Fibroblast of skin of left biceps (primary cell): ENCODE data around the gene OTOG.

Experiments used
- DNase-seq, 2 experiments: peaks; one replicate each; pipeline ENCODE4 v3.0.0-alpha.2; 2013; ENCODE audit warnings: low read depth in 2 of 2

OTOG gene

DNA sequence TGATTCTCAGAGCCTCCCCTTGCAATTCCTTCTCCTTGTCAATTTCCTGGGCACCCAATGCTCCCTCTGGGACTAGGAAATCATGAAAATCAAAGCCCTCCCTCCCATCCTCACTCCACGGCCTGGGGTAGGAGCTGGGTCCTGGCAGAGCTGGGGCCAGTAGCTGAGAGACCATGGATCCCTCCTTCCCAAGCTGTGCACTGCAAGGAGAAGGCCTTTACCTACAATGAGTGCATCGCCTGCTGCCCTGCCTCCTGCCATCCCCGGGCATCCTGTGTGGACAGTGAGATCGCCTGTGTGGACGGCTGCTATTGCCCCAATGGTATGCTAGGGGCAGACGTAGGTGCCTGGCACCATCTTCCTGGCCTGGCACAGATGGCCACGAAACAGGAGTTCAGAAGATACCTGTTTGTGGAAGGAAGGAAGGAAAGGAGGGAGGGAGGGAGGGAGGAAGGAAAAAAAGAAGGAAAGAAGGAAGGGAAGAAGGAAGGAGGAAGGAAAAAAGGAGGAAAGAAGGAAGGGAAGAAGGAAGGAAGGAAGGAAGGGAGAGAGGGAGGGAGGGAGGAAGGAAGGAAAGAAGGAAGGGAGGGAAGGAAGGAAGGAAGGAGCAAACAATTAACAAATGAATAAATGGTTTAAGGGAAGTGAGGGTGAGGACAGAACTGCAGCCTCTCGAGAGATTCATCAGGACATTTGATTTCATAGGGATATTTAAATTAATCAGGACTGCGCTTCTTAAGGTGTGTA lies 12.5 kb downstream of the OTOG start:
- no peak for DNase-seq

DNA sequence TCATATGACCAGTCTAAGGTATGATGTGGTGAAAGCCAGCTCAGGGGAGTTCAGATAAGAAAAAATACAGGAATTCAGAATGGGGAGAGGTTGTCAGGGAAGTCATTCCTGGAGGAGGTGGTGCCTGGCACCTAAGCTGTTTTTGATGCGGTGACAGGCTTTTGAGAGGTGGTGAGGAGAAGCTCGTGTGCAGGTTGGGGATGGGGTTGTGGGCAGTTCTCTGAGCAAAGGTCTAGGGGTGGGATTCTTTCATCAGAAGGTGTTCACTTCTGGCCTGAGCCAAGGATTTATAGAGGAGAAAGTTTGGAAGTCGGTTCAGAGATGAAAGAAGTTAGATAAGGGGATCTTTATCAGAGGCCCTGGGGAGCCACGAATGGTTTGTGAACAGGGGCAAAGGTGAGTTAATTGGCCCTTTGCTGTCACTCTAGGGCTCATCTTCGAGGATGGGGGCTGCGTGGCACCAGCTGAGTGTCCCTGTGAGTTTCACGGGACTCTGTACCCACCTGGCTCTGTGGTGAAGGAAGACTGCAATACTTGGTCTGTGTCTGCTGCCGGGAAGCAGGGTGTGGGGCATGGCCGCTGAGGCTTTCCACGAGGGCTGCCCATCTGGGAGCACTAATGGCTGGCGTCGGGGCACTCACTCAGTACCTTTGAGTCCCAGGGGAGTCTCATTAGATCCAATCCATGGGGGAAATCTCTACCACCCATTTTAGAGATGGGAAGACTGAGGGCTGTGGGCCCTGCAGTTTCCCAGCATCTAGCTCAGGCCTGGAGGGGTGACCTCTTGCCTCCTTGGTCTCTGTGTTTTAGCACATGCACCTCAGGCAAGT lies 13.4 kb downstream of the OTOG start:
- DNase-seq = no peak

DNA sequence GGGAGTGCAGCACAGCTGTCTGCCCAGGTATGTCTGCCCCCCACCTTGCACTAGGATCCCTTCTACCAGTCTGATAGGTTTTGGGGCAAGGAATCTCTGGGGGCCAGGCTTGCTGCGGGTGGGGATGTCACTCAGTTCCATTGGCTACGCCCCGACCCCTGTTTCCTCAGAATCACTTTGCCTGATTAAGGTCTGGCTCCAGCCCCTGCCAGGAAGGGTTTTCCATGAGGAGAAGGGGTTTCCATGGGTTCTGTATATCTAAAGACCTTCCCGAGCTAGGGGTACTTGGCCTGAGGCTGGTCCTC lies 14.0 kb downstream of the OTOG start:
- DNase-seq = no peak

DNA sequence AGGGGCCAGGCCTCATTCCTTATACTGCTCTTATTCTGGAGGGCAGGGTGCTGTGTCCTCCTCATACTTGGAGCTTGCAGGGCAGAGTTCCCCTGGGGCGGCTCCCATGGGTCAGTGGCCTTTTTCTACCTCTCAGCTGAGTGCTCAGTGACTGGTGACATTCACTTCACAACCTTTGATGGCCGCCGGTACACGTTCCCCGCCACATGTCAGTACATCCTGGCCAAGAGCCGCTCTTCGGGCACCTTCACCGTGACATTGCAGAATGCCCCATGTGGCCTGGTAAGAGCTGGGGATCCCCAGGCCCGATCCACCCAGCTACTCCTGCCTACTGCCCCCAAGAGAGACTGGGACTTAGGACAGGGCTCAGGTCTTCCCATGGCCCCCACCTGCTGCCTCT lies 14.5 kb downstream of the OTOG start:
- no peak for DNase-seq

DNA sequence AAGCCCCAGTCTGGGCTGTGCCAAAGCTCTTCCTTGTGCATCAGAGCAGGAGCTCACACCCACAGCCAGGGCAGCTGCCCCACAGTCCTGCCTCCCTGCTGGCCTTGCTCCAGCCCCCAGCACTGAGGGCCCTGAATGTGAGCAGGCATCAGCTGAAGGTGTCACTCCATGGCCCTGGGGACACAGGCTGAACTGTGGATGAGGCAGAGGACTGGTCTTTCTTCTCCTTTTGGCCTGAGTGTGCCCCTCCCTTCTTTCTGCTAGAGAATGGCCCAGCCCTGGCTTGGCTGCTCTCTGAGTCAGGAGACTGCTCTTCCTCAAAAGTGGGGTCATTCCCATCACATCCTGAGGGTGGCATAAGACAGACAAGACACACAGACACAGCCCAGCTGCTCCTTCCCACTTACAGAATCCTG lies 16.2 kb downstream of the OTOG start:
- no peak for DNase-seq

DNA sequence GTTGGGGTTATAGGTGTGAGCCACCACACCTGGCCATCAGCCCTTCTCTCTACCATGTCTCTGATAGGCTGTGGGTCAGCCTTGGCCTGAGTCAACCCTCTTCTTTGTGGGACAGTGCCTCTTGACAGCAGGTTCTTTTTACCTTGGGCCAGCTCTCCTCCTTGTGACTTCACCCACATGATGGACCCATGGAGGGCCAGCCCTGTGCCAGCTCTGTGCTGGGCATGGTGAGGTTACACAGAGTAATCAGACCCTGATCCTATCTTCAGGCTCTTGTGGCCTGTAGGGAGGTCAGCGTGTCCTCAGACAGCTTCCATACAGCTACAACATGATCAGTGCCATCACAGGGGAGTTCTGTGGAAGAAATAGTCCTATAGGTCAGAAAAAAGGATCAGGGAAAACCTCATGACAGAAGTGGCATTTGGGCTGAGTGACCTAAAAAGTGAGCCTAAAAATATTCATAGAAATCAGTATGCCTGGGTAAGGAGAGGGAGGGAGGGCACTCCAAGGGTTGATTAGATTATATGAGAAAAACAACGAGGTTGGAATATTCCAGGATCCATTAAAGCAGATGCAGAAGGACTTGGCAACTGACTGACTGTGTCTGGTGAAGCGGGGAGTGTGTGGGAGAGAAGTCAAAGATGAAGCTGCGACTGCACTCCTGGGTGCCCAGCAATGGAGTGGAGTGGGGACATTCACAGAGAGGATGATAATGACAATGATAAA lies 17.1 kb downstream of the OTOG start:
- no peak for DNase-seq

DNA sequence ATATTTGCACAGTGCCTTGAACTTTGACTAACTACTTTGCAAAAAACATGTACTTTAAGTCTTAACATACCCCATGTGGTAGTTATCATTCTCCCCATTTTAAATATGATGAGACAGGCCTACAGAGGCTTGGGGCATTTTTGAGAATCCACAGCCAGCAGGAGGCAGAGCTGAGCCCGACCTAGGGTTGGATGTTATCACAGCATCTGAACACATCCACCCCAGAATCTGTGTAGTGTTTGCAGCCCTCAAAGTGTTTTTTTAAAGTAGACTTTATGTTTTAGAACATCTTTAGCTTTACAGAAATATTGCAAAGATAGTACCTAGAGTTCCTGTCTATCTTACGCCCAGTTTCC lies 17.6 kb downstream of the OTOG start:
- no peak for DNase-seq

DNA sequence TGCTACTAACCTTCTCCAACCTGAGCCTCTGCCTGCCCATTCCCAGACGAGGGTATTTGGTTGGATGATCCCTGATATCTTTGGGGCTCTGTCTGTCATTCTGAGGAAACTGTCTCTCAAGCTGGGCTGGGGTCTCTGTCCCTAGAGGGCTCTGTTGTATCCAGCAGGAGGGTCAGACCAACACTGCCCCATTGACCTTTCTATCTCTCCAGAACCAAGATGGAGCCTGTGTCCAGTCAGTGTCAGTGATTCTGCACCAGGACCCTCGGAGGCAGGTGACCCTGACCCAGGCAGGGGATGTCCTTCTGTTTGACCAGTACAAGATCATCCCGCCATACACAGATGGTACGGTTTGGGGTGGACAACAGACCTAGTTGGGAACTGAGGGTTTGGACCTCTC lies 21.9 kb downstream of the OTOG start:
- no peak for DNase-seq

DNA sequence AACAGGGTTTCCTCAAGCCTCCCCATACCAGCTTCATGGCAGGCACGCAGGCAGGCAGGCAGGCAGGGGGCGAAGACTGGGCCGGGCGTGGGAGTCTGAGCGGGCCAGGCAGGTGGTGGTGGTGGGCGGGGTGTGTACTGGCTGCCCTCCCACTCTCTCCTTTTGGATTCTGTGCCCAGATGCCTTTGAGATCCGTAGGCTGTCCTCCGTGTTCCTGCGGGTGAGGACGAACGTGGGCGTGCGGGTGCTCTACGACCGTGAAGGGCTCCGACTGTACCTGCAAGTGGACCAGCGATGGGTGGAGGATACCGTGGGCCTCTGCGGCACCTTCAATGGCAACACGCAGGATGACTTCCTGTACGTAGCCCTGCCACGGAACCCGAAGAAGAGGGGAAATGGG lies 23.0 kb downstream of the OTOG start:
- DNase-seq = no peak

DNA sequence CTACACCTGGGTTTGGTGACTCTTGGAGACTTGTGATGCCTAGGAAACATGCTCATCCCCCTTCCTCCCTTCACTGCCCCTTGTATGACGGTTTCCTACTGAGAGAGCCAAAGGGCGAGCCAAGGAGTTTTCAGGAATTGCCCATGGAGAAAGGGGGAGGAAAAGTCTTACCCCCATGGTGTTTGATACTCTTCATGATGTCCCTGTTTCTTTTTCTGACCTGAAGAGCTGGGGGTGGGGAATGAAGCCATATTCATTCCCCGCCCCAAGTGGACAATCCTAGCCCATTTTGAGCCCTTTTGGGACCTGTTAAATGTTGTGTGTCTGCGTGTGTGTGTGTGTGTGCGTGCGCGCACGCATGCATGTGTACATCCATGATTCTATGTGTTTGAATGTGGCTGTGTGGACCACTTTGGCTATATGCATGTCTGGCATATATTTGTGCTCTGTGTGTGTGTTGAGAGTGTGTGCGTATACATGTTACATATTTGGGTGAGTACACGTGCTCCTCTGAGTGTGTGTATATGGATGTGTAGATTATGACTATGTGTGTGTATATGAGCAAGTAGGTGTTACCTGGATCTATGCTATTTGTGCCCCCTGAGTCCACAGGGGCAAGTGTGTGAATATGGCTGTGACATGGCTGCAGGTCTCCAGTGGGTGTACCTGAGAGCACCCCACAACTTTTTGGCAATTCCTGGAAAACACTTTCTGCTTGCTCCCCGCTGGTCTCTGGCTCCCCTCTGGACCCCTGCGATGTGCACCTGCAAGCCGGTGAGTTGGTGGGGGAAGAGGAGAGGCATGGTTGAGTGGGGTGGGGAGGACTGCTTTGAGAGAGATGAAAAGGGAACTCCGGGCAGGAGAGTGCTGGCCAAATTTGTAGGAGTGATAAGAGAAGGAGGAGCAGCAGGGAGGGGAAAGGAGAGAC lies 24.6 kb downstream of the OTOG start:
- no peak for DNase-seq

DNA sequence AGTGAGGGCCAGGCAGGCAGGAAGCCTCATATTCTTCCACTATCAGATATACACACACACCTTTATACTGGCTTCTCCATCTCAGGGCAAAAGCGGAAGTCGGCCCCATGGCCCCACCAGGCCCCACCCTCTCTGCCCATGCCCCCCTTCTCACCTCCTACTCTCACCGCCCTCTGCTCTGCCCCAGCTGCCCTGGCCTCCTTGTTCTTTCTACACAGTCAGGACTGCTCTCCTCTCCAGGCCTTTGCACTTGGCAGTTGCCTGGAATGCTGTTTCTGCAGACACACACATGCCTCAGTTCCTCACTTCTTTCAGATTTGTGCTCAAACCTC lies 25.3 kb downstream of the OTOG start:
- no peak for DNase-seq

DNA sequence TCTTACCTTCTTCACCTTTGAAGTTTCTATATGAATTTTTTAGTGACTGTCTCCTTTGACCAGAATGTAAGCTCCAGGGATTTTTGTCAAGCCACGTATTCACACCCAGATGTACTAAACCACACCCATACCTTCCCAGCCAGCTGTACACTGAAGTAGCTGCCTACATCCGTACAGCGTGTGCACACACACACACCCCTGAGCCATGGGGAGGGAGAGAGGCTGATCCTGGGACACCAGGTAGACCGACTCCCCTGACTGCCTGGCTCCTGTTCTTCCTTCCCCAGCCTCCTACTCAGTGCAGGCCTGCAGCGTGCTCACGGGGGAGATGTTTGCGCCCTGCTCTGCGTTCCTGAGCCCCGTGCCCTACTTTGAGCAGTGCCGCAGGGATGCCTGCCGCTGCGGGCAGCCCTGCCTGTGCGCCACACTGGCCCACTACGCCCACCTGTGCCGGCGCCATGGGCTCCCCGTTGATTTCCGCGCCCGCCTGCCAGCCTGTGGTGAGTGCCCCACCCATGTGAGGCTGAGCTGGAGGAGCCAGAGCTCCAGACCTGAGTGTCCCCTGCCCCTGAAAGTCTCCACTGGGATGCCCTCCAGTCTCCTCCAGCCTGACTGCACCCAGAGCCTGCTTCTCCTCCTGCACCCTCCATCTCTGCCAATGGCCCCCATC lies 25.9 kb downstream of the OTOG start:
- no peak for DNase-seq

DNA sequence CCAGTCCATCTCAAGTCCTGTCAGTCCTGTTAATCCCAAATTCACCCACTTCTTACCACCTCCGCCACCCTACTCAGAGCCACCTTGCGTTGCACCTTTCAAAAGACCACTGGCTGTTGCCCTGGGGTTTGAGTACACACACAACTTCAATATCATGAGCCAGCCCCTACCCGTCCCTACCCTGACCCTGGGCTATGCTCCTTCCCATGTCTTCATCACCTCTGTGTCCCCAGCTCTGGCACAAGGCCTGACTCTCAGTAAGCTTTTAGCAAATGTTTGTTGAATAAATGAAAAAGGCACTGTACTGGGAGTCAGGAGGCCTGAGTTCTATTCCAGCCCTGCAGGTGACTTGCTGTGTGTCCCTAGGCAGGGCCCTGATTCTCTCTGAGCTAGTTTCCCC lies 26.5 kb downstream of the OTOG start:
- no peak for DNase-seq

DNA sequence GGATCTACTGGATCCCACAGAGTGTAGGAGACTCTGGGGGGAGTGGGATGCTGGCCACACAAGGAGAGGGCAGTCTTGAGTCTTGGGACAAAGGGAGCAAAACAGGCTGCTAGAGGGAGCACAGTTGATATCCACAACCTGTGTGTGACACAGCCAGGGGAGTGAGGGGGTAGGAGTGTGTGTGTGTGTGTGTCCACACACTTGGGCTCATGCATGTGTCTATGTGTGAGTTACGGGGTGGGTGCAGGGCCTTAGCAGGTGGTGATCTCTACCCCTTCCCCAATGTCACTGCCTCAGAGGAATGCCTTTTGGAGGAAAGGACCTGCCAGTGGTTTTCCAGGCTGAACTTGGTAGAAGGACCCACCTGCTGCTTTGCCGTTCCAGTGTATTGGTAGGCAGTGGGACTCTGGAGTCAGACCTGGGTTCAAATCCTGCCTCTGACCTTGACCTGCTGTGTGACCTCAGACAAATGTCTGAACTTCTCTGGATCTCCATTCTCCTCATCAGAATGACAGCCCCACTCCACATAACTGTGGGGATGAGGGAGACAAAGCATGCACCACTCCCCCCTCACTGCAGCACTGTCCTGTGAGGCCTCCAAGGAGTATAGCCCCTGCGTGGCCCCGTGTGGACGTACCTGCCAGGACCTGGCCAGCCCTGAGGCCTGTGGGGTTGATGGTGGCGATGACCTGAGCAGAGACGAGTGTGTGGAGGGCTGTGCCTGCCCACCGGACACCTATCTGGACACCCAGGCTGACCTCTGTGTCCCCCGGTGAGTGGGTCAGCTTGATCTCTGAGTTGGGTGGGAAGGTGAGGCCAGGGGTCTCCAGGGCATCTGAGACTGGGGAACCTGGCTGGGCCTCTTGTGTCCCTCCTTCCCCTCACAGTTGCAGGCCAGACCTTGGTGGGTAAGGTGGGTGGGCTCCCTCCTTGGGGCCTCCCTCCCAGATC lies 27.4 kb downstream of the OTOG start:
- DNase-seq = no peak

DNA sequence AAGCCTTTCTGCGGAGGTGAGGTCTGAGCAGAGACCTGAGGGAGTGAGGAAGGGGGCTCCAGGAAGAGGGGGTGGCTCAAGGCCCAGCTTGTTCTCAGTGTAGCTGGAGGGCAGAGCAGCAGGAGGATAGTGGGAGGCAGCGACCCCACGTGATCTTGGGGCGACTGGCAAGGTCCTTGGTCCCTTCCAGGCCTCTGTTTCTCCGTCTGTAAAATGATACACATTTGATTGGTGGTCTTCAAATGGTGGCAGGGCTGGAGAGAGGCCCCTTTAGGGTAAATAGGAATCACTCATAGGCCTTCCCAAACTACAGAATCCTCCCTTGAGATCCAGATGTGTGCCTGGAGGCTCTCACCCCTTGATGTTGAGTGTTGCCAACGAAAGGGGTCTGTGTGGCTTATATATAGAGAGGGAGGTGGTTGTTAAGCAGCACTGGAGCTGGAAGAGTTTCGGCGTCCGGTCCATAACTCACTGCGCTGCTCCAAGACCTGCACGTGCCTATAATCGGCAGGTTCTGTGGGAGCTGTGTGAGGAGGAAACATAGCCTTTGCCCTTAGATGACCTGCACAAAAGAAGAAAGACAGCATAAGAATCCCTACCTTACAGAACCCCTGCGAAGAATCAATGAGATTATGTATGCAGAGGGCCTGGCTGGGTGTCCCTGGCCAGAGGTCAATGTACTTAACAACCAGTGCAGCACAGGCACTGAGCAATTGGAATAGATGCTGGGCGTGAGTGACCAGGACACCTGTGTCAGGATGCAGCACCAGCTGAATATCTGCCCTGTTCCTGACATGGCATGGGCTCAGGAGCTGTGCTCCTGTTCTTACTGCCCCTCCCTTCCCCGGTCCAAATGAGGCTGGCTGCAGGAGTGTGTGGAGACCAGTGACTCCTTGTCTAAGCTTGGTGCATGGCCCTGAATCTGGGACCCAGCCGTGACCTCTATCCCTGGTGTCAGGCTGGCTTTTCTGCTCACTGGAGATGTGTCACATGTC lies 28.7 kb downstream of the OTOG start:
- DNase-seq = no peak

DNA sequence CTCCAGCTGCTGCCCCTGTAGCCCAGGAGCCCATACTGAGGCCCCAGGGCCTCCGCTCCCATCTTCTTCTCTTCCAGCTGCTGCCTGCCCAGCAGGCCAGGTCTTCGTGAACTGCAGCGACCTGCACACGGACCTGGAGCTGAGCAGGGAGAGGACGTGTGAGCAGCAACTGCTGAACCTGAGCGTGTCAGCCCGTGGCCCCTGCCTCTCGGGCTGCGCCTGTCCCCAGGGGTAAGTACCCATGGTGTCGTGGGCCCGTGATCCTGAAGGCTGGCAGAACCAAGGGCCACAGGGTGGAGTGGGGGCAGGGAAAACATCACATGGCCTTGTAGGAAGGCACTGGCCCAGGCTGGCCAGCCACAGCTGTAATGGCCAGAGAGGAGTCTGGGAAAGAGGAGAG lies 31.2 kb downstream of the OTOG start:
- DNase-seq = no peak

DNA sequence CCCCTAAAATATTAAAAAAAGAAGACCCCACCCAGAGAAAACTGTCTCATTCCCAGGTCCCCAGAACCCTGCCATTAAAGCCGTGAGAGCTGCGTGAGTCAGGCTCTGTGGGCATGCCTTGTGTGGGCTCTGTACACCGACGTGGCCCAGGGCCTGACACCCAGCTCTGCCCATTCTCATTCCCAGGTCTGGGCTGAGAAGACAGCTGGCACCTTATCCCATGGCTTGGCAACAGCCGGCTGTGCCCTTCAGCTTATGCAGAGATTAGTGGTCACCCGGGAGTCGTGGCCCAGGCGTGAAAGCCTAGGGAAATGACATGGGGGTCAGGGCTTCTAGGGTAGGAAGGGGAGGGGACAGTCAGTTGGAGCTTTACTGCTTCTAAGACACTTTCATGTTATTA lies 31.9 kb downstream of the OTOG start:
- no peak for DNase-seq

DNA sequence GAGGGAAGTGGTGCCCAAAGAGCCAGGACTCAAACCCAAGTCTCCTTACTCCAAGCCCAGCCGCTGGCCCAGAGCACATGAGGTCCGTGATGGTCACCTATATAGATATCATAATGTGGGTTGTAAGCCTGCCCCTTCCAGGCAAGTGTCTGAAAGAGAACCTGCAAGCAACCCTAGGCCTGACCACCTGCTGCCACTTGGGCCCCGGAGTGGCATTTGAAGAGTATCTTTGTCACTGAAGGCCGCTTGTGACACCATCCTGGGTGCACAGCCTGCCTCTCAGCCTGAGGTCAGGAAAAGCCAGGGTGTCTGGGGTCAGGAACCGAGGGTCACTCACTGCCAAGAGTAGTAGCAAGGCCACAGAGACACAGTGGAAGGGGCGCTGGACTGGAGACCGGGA lies 32.4 kb downstream of the OTOG start:
- DNase-seq = no peak

DNA sequence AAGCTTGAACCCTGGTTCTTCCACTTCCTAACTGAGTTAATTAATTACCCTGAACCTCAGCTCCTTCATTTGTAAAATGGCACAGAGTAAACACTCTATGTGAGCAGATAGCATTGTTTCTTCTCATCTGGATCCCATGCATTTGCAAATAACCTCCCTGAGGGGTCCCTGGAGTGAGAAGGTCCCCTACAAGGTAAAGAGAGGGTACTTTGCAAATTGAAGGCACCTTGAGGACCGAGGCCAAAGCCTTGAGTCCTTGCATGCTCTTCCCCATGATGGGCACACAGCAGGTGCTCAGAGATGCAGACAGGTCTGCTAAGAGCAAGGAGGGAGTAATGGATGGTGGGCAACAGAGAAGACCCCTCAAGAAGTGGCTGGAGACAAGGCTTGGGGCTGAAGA lies 33.2 kb downstream of the OTOG start:
- no peak for DNase-seq
